GM12872 (cell line): ENCODE measurements around the gene FUOM.

Experiments used
- CTCF ChIP-seq: IDR thresholded peaks from 3 replicates; pipeline ENCODE4 v1.5.1; 2011; ENCODE audit warnings: low read depth, mild to moderate bottlenecking, low read length, moderate library complexity; ENCODE audit not compliant: insufficient read depth

The FUOM gene

GRCh38 chr10:133354672-133355240 lies 3.1 kb downstream of the FUOM start:
- no peak for TF ChIP-seq CTCF

- TF ChIP-seq CTCF: no peak
These were observed 3.7 kb downstream of the FUOM start for GRCh38 chr10:133353988-133354605.

- TF ChIP-seq CTCF: no peak
These were observed 4.4 kb downstream of the FUOM start for GRCh38 chr10:133353202-133353959.

- no peak for TF ChIP-seq CTCF
These were observed 6.2 kb downstream of the FUOM start for GRCh38 chr10:133351408-133352318.

GRCh38 chr10:133350950-133351329 lies 6.9 kb downstream of the FUOM start:
- no peak for TF ChIP-seq CTCF

GRCh38 chr10:133350283-133350949 lies 7.4 kb downstream of the FUOM start:
- no peak for TF ChIP-seq CTCF

GRCh38 chr10:133349577-133350011 lies 8.2 kb downstream of the FUOM start:
- TF ChIP-seq CTCF: no peak
